WTC11 (cell line): Measurements from ENCODE around the gene DOCK1.

Source experiments
- CREB1 ChIP-seq: sonication (generic); formaldehyde crosslinking; IDR thresholded peaks from 2 replicates; pipeline ENCODE4 v1.8.0; 2023; ENCODE audit warnings: mild to moderate bottlenecking, missing genetic modification reagents
- CREM ChIP-seq: sonication (generic); formaldehyde crosslinking; IDR thresholded peaks from 2 replicates; pipeline ENCODE4 v1.8.1; 2022; ENCODE audit warnings: mild to moderate bottlenecking, missing genetic modification reagents, moderate library complexity
- CTCF ChIP-seq: fragments of 200-600 bp; IDR thresholded peaks from 2 replicates; pipeline ENCODE4 v1.8.0; 2022; ENCODE audit warnings: antibody characterized with exemption
- E2F4 ChIP-seq: sonication (generic); formaldehyde crosslinking; IDR thresholded peaks from 2 replicates; pipeline ENCODE4 v1.8.1; 2022; ENCODE audit warnings: low read depth, mild to moderate bottlenecking, moderate library complexity, missing genetic modification reagents, borderline replicate concordance
- GTF2I ChIP-seq: fragments of 250-450 bp; sonication (Bioruptor Pico); conservative IDR thresholded peaks from 2 replicates; pipeline ENCODE4 v1.4.0; 2021; ENCODE audit warnings: mild to moderate bottlenecking
- JUN ChIP-seq: sonication (generic); formaldehyde crosslinking; IDR thresholded peaks from 2 replicates; pipeline ENCODE4 v1.8.0; 2023; ENCODE audit warnings: mild to moderate bottlenecking, missing genetic modification reagents
- MAX ChIP-seq: sonication (generic); formaldehyde crosslinking; IDR thresholded peaks from 2 replicates; pipeline ENCODE4 v1.8.0; 2022; ENCODE audit warnings: mild to moderate bottlenecking, missing genetic modification reagents
- NFYB ChIP-seq: sonication (generic); formaldehyde crosslinking; conservative IDR thresholded peaks from 2 replicates; pipeline ENCODE4 v1.8.0; 2022; ENCODE audit warnings: low read depth, missing genetic modification reagents
- PREB ChIP-seq: sonication (generic); formaldehyde crosslinking; IDR thresholded peaks from 2 replicates; pipeline ENCODE4 v1.8.1; 2022; ENCODE audit warnings: mild to moderate bottlenecking, missing genetic modification reagents, moderate library complexity, borderline replicate concordance
- SOX15 ChIP-seq: fragments of 250-450 bp; sonication (Bioruptor Pico); IDR thresholded peaks from 2 replicates; pipeline ENCODE4 v1.9.0; 2021; ENCODE audit warnings: mild to moderate bottlenecking
- SP1 ChIP-seq: sonication (generic); formaldehyde crosslinking; conservative IDR thresholded peaks from 2 replicates; pipeline ENCODE4 v1.8.1; 2022; ENCODE audit warnings: missing genetic modification reagents
- TEAD4 ChIP-seq: sonication (generic); formaldehyde crosslinking; IDR thresholded peaks from 2 replicates; pipeline ENCODE4 v1.8.0; 2022; ENCODE audit warnings: mild to moderate bottlenecking, missing genetic modification reagents
- ZNF138 ChIP-seq: sonication (generic); formaldehyde crosslinking; conservative IDR thresholded peaks from 2 replicates; pipeline ENCODE4 v1.8.1; 2022; ENCODE audit warnings: mild to moderate bottlenecking, moderate library complexity, missing genetic modification reagents
- ZNF317 ChIP-seq: sonication (generic); formaldehyde crosslinking; IDR thresholded peaks from 2 replicates; pipeline ENCODE4 v1.8.1; 2023; ENCODE audit warnings: low read depth, mild to moderate bottlenecking, moderate library complexity, missing genetic modification reagents, borderline replicate concordance

GRCh38 chr10:127283576-127283975, 378.3 kb downstream of the DOCK1 start:
- TF ChIP-seq CTCF (no peak), JUN (CRISPR knock-in tag) (no peak), ZNF317 (no peak), E2F4 (CRISPR knock-in tag) (no peak), SP1 (CRISPR knock-in tag) (no peak), CREM (CRISPR knock-in tag) (no peak), NFYB (CRISPR knock-in tag) (no peak), TEAD4 (no peak), MAX (CRISPR knock-in tag) (no peak), CREB1 (CRISPR knock-in tag) (no peak), ZNF138 (CRISPR knock-in tag) (no peak), SOX15 (CRISPR knock-in tag) (no peak), PREB (CRISPR knock-in tag) (no peak), GTF2I (CRISPR knock-in tag) (no peak)
